Measurements from ENCODE around the gene PLXNA4.

DNA sequence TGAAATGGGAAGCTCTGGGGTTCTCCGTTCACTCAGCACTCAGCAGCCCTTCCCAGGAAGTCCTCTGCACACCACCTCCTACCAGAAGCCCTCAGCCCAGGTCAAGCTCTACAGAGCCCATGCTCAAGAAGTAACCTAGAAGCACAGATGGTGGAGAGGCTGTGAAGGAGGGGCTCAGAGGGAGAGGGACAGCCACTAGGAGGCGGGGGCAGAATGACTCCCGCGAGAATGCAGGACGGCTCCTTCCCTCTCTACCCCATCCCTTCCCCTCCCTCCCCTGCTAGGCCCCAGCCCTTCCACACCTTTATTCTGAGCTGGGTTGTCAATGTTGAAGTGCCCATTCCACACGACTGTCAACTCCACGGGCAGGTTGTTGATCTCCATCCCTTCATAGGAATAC lies 373.2 kb downstream of the PLXNA4 start:
- no peak for TF ChIP-seq GATA2 (IDR thresholded peaks at IDR 0.05; ENCODE audit: low read depth, low read length)
- TF ChIP-seq GATA3 (IDR thresholded peaks at IDR 0.05; ENCODE audit: low read depth, low read length): no peak

All from SH-SY5Y (cell line).